CD4-positive, alpha-beta memory T cell (primary cell): ENCODE measurements around the gene OCRL. TPM values are rescaled to one million over a fixed set of nuclear protein-coding genes. Genes with fewer than 3 reads are reported as not detected.

Experiments
- CTCF ChIA-PET: fragments of 350-600 bp; sonication (Branson Sonifier 250); formaldehyde crosslinking; loops from one replicate; lab custom pipeline; 2021; ENCODE audit warnings: inconsistent platforms; ENCODE audit not compliant: partially characterized antibody; lab: Charles Lee
- POLR2A ChIA-PET: fragments of 350-600 bp; sonication (Branson Sonifier 250); formaldehyde crosslinking; loops from one replicate; lab custom pipeline; 2021; ENCODE audit not compliant: partially characterized antibody; lab: Charles Lee
- DNase-seq, 5 donors: peaks; one replicate each; pipeline versions ENCODE4 v3.0.0 to v3.0.0-alpha.2; 2020 to 2022; ENCODE audit warnings: mixed read lengths in 1 of 5
- H3K27ac ChIP-seq: one replicate; pipeline ENCODE4 v1.7.0; 2013; ENCODE audit warnings: low read depth, low read length
- H3K27me3 ChIP-seq: 2 replicates; pipeline ENCODE4 v1.7.0; 2013; ENCODE audit warnings: mild to moderate bottlenecking, low read length, moderate library complexity; ENCODE audit not compliant: insufficient read depth
- H3K36me3 ChIP-seq: 2 replicates; pipeline ENCODE4 v1.7.0; 2013; ENCODE audit warnings: mild to moderate bottlenecking, low read length, moderate library complexity; ENCODE audit not compliant: insufficient read depth
- H3K4me1 ChIP-seq: 2 replicates; pipeline ENCODE4 v1.7.0; 2013; ENCODE audit warnings: mild to moderate bottlenecking, low read length, moderate library complexity; ENCODE audit not compliant: insufficient read depth
- H3K4me3 ChIP-seq, 2 donors: one replicate each; pipeline ENCODE4 v1.7.0; 2013; ENCODE audit warnings: low read length in 2 of 2, mild to moderate bottlenecking in 1 of 2
- H3K9me3 ChIP-seq, 2 donors: one replicate each; pipeline ENCODE4 v1.7.0; 2013; ENCODE audit warnings: low read length in 2 of 2, control low read depth in 1 of 2; ENCODE audit not compliant: control insufficient read depth in 1 of 2
- H3K27ac Mint-ChIP-seq, 7 donors: one replicate each; pipeline ENCODE4 v1.8.0; 2020 to 2021; ENCODE audit warnings: mixed read lengths in 7 of 7, mild to moderate bottlenecking in 6 of 7, inconsistent platforms in 3 of 7, moderate library complexity in 3 of 7
- H3K27me3 Mint-ChIP-seq, 2 donors: one replicate each; pipeline ENCODE4 v1.8.0; 2020 to 2021; ENCODE audit warnings: mixed read lengths in 2 of 2
- H3K36me3 Mint-ChIP-seq, 2 donors: one replicate each; pipeline ENCODE4 v1.8.0; 2020 to 2021; ENCODE audit warnings: mixed read lengths in 2 of 2, inconsistent platforms in 1 of 2, mild to moderate bottlenecking in 1 of 2
- H3K4me1 Mint-ChIP-seq, 4 donors: one replicate each; pipeline ENCODE4 v1.8.0; 2020 to 2021; ENCODE audit warnings: mixed read lengths in 4 of 4, mild to moderate bottlenecking in 1 of 4
- H3K4me3 Mint-ChIP-seq, 8 donors: one replicate each; pipeline ENCODE4 v1.8.0; 2020 to 2021; ENCODE audit warnings: mixed read lengths in 8 of 8, mild to moderate bottlenecking in 7 of 8, moderate library complexity in 6 of 8, inconsistent platforms in 3 of 8
- H3K9me3 Mint-ChIP-seq, 8 donors: one replicate each; pipeline ENCODE4 v1.8.0; 2020 to 2021; ENCODE audit warnings: mixed read lengths in 8 of 8, mild to moderate bottlenecking in 5 of 8, inconsistent platforms in 3 of 8, moderate library complexity in 1 of 8
- intact Hi-C: fragments of 100-400 bp; cut with micrococcal nuclease; formaldehyde crosslinking; loops from one replicate; pipeline ENCODE4 v1.15.1; 2023
- polyA plus RNA-seq, 2 donors: library from polyadenylated mRNA; unstranded; fragments of 300-500 nt; fragmentation: Illumina TruSeq; gene quantifications; one replicate each; pipeline ENCODE4 v1.2.3, GENCODE V29; 2021
- total RNA-seq, 2 experiments: library from RNA; stranded (reverse); gene quantifications; one replicate each; pipeline ENCODE4 v1.2.3, GENCODE V29; 2021

Gene OCRL
- total and polyA plus RNA-seq, 4 experiments from 2014 or later: 0.99 to 2.4 (median 2.0) TPM; not detected in 1

DNA sequence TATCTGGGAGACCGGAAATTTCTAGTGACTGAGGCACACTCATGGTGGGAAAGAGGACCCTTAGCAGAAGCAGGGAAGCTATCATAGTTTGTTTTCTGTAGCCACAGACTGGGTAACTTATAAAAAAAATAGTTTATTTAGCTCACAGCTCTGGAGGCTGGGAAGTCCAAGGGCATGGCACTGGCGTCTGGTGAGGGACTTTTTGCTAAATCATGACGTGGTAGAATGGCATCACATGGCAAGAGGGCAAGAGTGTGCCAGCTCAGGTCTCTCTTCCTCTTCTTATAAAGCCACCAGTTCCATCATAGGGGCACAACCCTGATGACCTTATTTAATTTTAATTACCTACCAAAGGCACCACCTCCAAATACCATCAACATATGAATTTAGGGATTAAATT is 101.4 kb downstream of the OCRL start:
- Histone ChIP-seq H3K4me3 (no peak overlapping the region), H3K27ac (no peak overlapping the region), H3K36me3 (no peaks in the 10 kb centered on the region), H3K27me3 (no peaks in the 10 kb centered on the region), H3K9me3 (no peaks in the 10 kb centered on the region), H3K4me1 (peaks cover 7% of the 10 kb centered on the region)
- H3K9me3 Mint-ChIP-seq: peaks cover 0 to 3% (median 0%) of the 10 kb centered on the region in 8 donors
- H3K27me3 Mint-ChIP-seq: no peaks in the 10 kb centered on the region
- intact Hi-C loops: no loop called here
- no peak overlapping the region for H3K4me3 Mint-ChIP-seq
- peaks cover 0 to 12% (median 2%) of the 10 kb centered on the region in 4 donors for H3K4me1 Mint-ChIP-seq
- ChIA-PET POLR2A (no interaction called here), CTCF (interaction anchor here (1.0 to 6.3 kb wide), 3 partner anchors 142 to 407 kb away, joined by 3 to 48 read pairs (median 4); no protein-coding TSS in a partner anchor)
- no peak for DNase-seq
- no peak overlapping the region for H3K27ac Mint-ChIP-seq
- H3K36me3 Mint-ChIP-seq: no peaks in the 10 kb centered on the region

DNA sequence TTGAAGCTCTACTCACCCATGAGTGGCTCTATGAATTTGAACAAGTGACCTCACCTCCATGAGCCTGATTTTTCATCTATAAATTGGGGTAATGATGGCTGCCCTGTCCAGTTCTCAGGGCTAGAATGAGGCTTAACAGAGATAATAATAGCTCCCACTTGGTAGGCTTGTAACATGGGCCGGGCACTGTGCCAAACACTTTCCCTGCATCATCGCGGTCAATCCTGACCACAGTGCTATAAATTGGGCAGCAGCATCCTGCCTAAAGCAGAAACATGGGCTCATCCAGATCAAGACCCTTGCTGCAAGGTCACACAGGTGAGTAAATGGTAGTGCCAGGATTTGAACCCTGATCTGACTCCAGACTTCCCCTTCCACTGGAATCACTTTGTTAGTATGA is 101.9 kb downstream of the OCRL start:
- Mint-ChIP-seq H3K4me3 (no peak overlapping the region), H3K4me1 (peaks cover 0 to 12% (median 2%) of the 10 kb centered on the region in 4 donors)

More for the DNA sequence above, 101.9 kb downstream of the OCRL start:
- no peaks in the 10 kb centered on the region for H3K36me3 ChIP-seq
- H3K27me3 ChIP-seq: no peaks in the 10 kb centered on the region
- intact Hi-C loops: no loop called here
- ChIA-PET POLR2A (no interaction called here), CTCF (interaction anchor here (1.0 to 6.3 kb wide), 3 partner anchors 142 to 407 kb away, joined by 3 to 48 read pairs (median 4); no protein-coding TSS in a partner anchor)
- Mint-ChIP-seq H3K27me3 (no peaks in the 10 kb centered on the region), H3K9me3 (peaks cover 0 to 3% (median 0%) of the 10 kb centered on the region in 8 donors), H3K36me3 (no peaks in the 10 kb centered on the region), H3K27ac (no peak overlapping the region)
- H3K9me3 ChIP-seq: no peaks in the 10 kb centered on the region
- no peak overlapping the region for H3K27ac ChIP-seq
- H3K4me1 ChIP-seq: peaks cover 7% of the 10 kb centered on the region
- DNase-seq: no peak
- H3K4me3 ChIP-seq: no peak overlapping the region

Other genes with a start within 250 kb of the OCRL start
- under 1 TPM; 0.26 to 0.39 TPM for gene SMARCA1, start 16.8 kb upstream of the OCRL start, total RNA-seq
- under 1 TPM; 0.16 to 0.52 TPM for gene SMARCA1, start 16.8 kb upstream of the OCRL start, polyA plus RNA-seq
- gene APLN, start 114.7 kb downstream of the OCRL start, total RNA-seq: not detected
- not detected for gene APLN, start 114.7 kb downstream of the OCRL start, polyA plus RNA-seq
- gene XPNPEP2, start 198.7 kb downstream of the OCRL start, total RNA-seq: under 1 TPM; 0.32 to 0.33 TPM
- gene XPNPEP2, start 198.7 kb downstream of the OCRL start, polyA plus RNA-seq: under 1 TPM; 0.48 to 0.90 TPM
- 100 to 1,000 TPM; 148 to 152 TPM for gene SASH3, start 239.7 kb downstream of the OCRL start, total RNA-seq
- 100 to 1,000 TPM in 1 of 2 donors, 10 to 100 TPM in 1; 83.3 to 211 TPM for gene SASH3, start 239.7 kb downstream of the OCRL start, polyA plus RNA-seq